ENCODE data around the gene PPA1.
"Not testable (repeated sequence)": the region's sequence is repeated elsewhere in the genome, so short reads cannot be mapped to it uniquely, and the experiment has no call there.

PPA1 gene

GRCh38 chr10:70233109-70233938 is at the start of gene PPA1:
Gene PPA1 (minus strand): TSS chr10:70233429. CDS start chr10:70233327, 102 bp downstream.
- no peak for FAIRE-seq

GRCh38 chr10:70281609-70282008 is 48.4 kb upstream of the PPA1 start:
- no peak for FAIRE-seq

GRCh38 chr10:70280099-70280498 is 46.9 kb upstream of the PPA1 start:
- FAIRE-seq = no peak

GRCh38 chr10:70277396-70278030 is 44.3 kb upstream of the PPA1 start:
- FAIRE-seq = no peak

DNA sequence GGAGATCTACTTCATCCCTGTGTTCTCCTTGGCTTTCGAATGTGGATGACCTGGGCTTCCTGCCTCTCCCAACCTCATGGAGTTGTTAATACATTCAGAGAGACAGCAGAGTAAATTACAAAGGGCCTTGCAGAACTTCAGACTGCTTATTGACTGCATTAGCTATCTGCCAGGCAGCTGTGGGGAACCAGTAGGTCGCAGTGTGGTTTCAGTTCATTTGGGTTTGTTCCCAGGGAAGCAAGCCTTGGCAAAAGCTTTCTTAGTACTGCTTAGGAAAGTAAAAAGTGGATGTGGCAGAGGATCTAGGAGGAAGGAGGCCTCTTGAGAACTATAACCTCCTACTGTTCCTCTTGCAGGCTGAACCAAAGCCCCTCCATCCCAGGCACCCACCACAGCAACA is 41.4 kb upstream of the PPA1 start:
- FAIRE-seq = no peak

GRCh38 chr10:70272925-70273316 is 39.7 kb upstream of the PPA1 start:
- no peak for FAIRE-seq

- no peak for FAIRE-seq
Measured at GRCh38 chr10:70271996-70272924, 39.0 kb upstream of the PPA1 start.

DNA sequence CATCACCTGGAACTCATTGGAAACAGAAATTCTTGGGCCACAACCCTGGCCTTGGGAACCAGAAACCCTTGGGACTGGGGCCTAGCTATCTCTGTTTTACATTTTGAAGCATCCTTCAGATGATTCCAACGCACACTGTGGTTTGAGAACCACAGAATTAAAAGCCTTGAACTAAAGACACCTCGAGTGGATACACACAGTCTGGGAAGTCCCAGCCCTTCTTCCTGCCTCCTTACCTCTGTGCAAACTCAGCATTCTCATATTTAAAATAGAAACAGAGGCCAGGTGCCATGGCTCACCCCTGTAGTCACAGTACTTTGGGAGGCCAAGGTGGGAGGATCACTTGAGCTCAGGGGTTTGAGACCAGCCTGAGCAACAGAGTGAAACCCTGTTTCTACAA is 37.7 kb upstream of the PPA1 start:
- no peak for FAIRE-seq

GRCh38 chr10:70269741-70270140 is 36.5 kb upstream of the PPA1 start:
- FAIRE-seq = no peak

DNA sequence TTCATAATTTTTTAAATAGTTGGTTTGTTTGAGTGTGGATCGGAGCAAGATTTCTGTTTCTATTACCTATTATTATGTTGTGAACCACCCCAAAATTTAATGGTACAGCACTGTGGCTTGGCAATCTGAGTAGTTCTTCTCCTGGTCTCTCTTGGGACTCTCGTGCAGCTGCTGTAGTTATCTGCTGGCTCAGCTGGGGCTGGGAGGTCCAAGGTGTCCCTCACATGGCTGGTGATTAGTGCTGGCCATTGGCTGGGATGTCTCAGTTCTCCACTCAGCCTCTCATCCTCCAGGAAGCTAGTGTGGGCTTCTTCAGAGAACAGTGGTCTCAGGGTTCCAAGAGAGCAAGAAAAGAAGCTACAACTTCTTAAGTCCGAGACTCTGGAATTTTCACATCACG is 35.1 kb upstream of the PPA1 start:
- FAIRE-seq = no peak

DNA sequence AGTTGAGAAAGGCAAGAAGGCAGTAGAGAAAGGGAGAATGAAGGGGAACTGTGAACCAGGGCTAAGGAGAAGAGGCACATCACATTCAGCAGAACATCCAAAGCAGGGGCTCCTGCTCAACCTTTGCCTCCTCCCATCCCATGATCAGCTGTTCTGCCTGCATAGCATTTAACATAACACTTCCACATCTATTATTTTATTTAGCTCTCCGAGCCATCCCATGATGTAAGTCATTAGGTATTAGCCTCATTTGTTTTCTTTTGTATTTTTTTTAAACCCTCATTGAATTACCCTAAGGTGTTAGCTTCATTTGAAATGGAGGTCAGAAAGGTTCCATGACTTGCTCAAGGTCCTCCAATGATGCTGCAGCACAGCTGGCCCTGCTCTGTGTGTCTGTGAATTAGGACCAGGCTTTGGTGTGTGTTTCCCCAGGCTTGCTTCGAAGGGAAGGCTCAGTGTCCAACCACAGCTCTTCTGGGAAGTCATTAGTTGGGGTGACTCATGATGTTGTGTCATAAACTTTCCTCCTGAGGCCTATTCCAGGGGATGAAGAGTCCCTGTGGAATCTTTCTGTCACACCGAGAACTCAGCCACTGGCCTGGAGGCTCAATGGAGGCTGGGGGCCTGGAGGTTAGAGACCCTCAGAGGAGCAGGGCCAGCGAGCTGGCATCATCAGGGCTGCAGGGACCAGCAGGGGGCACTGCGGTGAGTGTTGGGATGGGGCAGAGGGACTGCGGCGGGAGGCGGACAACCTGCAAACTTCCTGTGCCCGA is 34.1 kb upstream of the PPA1 start:
- no peak for FAIRE-seq

GRCh38 chr10:70266701-70267100 is 33.5 kb upstream of the PPA1 start:
- no peak for FAIRE-seq

GRCh38 chr10:70266056-70266455 is 32.8 kb upstream of the PPA1 start:
- FAIRE-seq = no peak

GRCh38 chr10:70265032-70265689 is 31.9 kb upstream of the PPA1 start:
- no peak for FAIRE-seq

DNA sequence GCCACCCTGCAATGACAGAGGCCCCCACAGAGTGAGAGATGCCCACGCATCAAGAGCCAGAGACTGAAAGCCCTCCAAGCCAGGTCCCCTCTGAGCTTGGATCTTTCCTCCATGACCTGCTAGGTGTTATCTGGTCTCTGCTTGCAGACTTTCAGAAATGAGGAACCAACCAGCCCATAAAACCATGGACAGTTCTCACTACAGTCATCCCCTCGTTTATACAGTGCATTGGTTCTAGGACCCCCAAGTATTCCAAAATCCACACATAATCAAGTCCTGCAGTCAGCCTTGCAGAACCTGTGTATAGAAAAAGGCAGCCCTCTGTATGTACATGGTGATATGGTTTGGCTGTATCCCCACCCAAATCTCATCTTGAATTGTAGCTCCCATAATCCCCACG is 27.5 kb upstream of the PPA1 start:
- FAIRE-seq = no peak

GRCh38 chr10:70260259-70260658 is 27.0 kb upstream of the PPA1 start:
- no peak for FAIRE-seq

DNA sequence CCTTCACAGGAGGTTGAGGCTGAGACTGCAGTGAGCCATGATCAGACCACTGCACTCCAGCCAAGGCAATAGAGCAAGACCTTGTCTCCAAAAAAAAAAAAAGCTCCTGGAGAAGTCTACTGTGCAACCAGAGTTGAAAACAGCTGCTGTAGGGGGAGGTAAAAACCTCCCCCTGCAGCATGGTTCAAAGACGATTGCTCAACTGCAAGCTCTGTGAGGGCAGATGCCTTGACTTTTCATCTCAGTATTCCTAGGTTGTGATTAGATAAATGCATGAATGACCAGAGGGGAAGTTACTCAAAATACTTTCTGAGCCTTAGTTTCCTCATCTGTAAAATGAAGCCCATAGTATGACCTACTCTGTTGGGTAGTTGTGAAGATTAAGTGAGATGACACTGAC is 25.0 kb upstream of the PPA1 start:
- no peak for FAIRE-seq

GRCh38 chr10:70257816-70258215 is 24.6 kb upstream of the PPA1 start:
- not testable (repeated sequence) for FAIRE-seq

- FAIRE-seq = no peak
Measured at GRCh38 chr10:70256463-70256862, 23.2 kb upstream of the PPA1 start.

DNA sequence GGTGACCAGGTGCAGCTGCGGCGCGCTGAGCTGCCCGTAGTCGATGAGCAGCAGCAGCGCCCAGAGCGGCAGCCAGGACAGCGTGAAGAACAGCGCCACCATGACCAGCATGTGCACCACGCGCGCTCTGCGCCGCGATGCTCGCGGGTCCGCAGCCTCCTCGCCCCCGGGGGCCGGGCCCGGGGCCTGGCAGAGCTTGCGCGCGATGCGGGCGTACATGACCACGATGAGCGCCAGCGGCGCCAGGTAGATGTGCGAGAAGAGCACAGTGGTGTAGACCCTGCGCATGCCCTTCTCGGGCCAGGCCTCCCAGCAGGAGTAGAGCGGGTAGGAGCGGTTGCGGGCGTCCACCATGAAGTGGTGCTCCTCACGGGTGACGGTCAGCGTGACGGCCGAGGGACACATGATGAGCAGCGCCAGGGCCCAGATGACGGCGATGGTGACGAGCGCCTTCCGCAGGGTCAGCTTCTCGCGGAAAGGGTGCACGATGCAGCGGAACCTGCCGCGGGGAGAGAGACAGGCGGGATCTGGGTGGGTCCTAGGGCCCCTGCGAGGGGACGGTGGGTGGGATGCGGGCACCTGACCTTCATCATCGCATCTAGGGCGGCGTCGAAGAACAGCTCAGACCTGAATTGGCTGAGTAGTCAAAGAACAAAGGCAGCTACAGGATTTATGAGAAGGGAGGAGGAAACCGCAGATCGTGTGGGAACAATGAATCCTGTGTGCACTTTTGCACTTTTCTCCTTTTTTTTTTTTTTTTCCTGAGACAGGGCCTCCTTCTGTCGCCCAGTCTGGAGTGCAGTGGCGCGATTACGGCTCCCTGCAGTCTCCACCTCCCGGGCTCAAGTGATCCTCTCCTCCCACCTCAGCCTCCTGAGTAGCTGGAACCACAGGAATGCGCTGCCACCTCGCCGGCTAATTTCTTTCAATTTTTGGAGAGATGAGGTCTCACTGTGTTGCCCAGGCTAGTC is 22.4 kb upstream of the PPA1 start:
- FAIRE-seq = no peak

All from islet of Langerhans (tissue), 1 donor.